Colonic mucosa (tissue), 4 donors: ENCODE measurements around the gene NOBOX. TPM values are rescaled to one million over a fixed set of nuclear protein-coding genes. Genes with fewer than 3 reads are reported as not detected.

Experiments
- DNase-seq: peaks from one replicate; pipeline ENCODE4 v3.0.0-alpha.2; 2020
- H3K27ac ChIP-seq: fragments of 200-600 bp; one replicate; pipeline ENCODE4 v1.8.0; 2021
- H3K27me3 ChIP-seq: fragments of 200-600 bp; one replicate; pipeline ENCODE4 v1.8.0; 2021
- H3K36me3 ChIP-seq: fragments of 200-600 bp; one replicate; pipeline ENCODE4 v1.8.0; 2021
- H3K4me1 ChIP-seq: fragments of 200-600 bp; one replicate; pipeline ENCODE4 v1.8.0; 2021; ENCODE audit warnings: mild to moderate bottlenecking
- H3K4me3 ChIP-seq: fragments of 200-600 bp; one replicate; pipeline ENCODE4 v1.8.0; 2021
- H3K9ac ChIP-seq, 2 donors: one replicate each; pipeline ENCODE4 v1.7.0; 2013; ENCODE audit warnings: control low read depth in 2 of 2, low read depth in 2 of 2, low read length in 2 of 2
- H3K9me3 ChIP-seq: fragments of 200-600 bp; one replicate; pipeline ENCODE4 v1.8.0; 2021
- intact Hi-C: fragments of 100-400 bp; cut with DNase I; formaldehyde crosslinking; loops from one replicate; pipeline ENCODE4 v1.14.1; 2022
- total RNA-seq, 2 donors: library from RNA; stranded (reverse); fragmentation: NEBNext Ultra II Directional in 1 of 2; extraction: Animal tissue kit (Norgen Biotek cat#: 25700) in 1 of 2; gene quantifications; one replicate each; pipeline ENCODE4 v1.2.1, GENCODE V29; 2021
- TF ChIP-seq, protein P1 (sequence below): fragments of 200-600 bp; IDR thresholded peaks from one replicate; pipeline ENCODE4 v1.8.0; 2022; ENCODE audit warnings: antibody characterized with exemption, mild to moderate bottlenecking
- donor health status: healthy.
- donor health status: DM: no; HTN: no; CAD: no.
- donor health status: DM: no; HTN: no; CAD: no.

NOBOX gene
- total RNA-seq, 2 donors from 2014 or later: not detected

GRCh38 chr7:144415858-144416257, 12.4 kb upstream of the NOBOX start:
- intact Hi-C loops: no loop called here
- no peaks in the 10 kb centered on the region for H3K27me3 ChIP-seq
- TF ChIP-seq, protein P1, sequence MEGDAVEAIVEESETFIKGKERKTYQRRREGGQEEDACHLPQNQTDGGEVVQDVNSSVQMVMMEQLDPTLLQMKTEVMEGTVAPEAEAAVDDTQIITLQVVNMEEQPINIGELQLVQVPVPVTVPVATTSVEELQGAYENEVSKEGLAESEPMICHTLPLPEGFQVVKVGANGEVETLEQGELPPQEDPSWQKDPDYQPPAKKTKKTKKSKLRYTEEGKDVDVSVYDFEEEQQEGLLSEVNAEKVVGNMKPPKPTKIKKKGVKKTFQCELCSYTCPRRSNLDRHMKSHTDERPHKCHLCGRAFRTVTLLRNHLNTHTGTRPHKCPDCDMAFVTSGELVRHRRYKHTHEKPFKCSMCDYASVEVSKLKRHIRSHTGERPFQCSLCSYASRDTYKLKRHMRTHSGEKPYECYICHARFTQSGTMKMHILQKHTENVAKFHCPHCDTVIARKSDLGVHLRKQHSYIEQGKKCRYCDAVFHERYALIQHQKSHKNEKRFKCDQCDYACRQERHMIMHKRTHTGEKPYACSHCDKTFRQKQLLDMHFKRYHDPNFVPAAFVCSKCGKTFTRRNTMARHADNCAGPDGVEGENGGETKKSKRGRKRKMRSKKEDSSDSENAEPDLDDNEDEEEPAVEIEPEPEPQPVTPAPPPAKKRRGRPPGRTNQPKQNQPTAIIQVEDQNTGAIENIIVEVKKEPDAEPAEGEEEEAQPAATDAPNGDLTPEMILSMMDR: no peak
- H3K36me3 ChIP-seq: no peaks in the 10 kb centered on the region
- H3K4me3 ChIP-seq: no peak overlapping the region
- DNase-seq: no peak
- no peaks in the 10 kb centered on the region for H3K9me3 ChIP-seq
- H3K27ac ChIP-seq: no peak overlapping the region
- H3K9ac ChIP-seq: no peak overlapping the region
- H3K4me1 ChIP-seq: no peaks in the 10 kb centered on the region

- Histone ChIP-seq H3K36me3 (no peaks in the 10 kb centered on the region), H3K9ac (no peak overlapping the region), H3K9me3 (no peaks in the 10 kb centered on the region), H3K27ac (no peak overlapping the region), H3K4me1 (no peaks in the 10 kb centered on the region), H3K4me3 (no peak overlapping the region), H3K27me3 (no peaks in the 10 kb centered on the region)
- no peak for DNase-seq
- intact Hi-C loops: no loop called here
- TF ChIP-seq, protein P1: no peak
Measured at GRCh38 chr7:144414815-144415214, 11.3 kb upstream of the NOBOX start.

DNA sequence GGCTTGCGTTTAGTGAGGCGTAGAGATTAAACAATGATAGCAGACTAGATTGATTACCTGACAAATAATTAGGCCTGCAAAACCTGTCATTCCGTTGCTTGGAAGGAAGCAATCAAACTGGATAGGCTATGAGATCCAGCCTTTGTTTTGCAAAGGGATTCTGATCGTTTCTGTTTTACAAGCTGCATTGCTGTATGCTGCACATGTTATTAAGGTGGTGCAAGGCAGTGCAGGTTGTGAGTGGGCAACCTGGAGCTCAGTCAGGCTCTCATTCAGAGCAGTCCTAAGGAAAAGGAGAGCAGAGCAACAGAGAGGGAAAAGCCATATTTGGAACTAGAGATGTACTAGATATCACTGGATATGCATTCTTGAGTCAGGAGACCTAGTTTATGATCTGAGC, 6.9 kb upstream of the NOBOX start:
- H3K36me3 ChIP-seq: no peaks in the 10 kb centered on the region
- H3K9ac ChIP-seq: no peak overlapping the region
- TF ChIP-seq, protein P1: no peak
- no peak for DNase-seq
- no peaks in the 10 kb centered on the region for H3K9me3 ChIP-seq
- H3K27me3 ChIP-seq: no peaks in the 10 kb centered on the region
- H3K27ac ChIP-seq: no peak overlapping the region
- H3K4me3 ChIP-seq: no peak overlapping the region
- no peaks in the 10 kb centered on the region for H3K4me1 ChIP-seq
- intact Hi-C loops: no loop called here

GRCh38 chr7:144408121-144408520, 4.6 kb upstream of the NOBOX start:
- H3K9ac ChIP-seq: no peak overlapping the region
- H3K4me3 ChIP-seq: no peak overlapping the region
- H3K4me1 ChIP-seq: no peaks in the 10 kb centered on the region

GRCh38 chr7:144407266-144407931, 3.9 kb upstream of the NOBOX start:
- no peaks in the 10 kb centered on the region for H3K36me3 ChIP-seq
- H3K4me1 ChIP-seq: no peaks in the 10 kb centered on the region
- no peak overlapping the region for H3K4me3 ChIP-seq
- H3K27ac ChIP-seq: no peak overlapping the region
- no peaks in the 10 kb centered on the region for H3K27me3 ChIP-seq
- no peak for DNase-seq
- H3K9me3 ChIP-seq: no peaks in the 10 kb centered on the region
- H3K9ac ChIP-seq: no peak overlapping the region
- intact Hi-C loops: no loop called here
- TF ChIP-seq, protein P1: no peak

More at GRCh38 chr7:144408121-144408520, 4.6 kb upstream of the NOBOX start:
- H3K36me3 ChIP-seq: no peaks in the 10 kb centered on the region
- H3K27ac ChIP-seq: no peak overlapping the region
- no peaks in the 10 kb centered on the region for H3K9me3 ChIP-seq
- TF ChIP-seq, protein P1: no peak
- DNase-seq: no peak
- intact Hi-C loops: no loop called here
- H3K27me3 ChIP-seq: no peaks in the 10 kb centered on the region
